ENCODE measurements around the gene CNNM1. TPM values are rescaled to one million over a fixed set of nuclear protein-coding genes. Genes with fewer than 3 reads are reported as not detected.

CNNM1 gene
- total and polyA plus RNA-seq, 12 donors = 0.01 to 0.24 (median 0.10) TPM; not detected in 4

GRCh38 chr10:99326871-99327270 lies 2.3 kb upstream of the CNNM1 start:
- Histone ChIP-seq H3K27ac (no peak overlapping the region), H3K27me3 (peaks cover 4 to 93% (median 74%) of the 10 kb centered on the region in 7 donors), H3K4me1 (peaks cover 0 to 19% (median 18%) of the 10 kb centered on the region in 9 donors), H3K36me3 (no peaks in the 10 kb centered on the region), H3K9me3 (no peaks in the 10 kb centered on the region), H3K4me3 (no peak overlapping the region)
- intact Hi-C loops (cut with DNase I) = no loop called here
- ATAC-seq (no peak), DNase-seq (no peak)
- no peak for TF ChIP-seq CTCF (IDR thresholded peaks at IDR 0.05)
- WGBS, 2 donors = 83 to 89% methylated on average over 5 of the region's 5 CpGs

- DNase-seq = no peak
- H3K9me3 ChIP-seq = no peaks in the 10 kb centered on the region
- 25 to 29% methylated on average over 23 of the region's 23 CpGs for WGBS, 2 donors
- intact Hi-C loops (cut with DNase I) = no loop called here
- H3K27me3 ChIP-seq = peaks cover 4 to 86% (median 73%) of the 10 kb centered on the region in 7 donors
- H3K27ac ChIP-seq = no peak overlapping the region
- no peak for TF ChIP-seq CTCF (IDR thresholded peaks at IDR 0.05)
- ATAC-seq = peak in 1 of 8 donors; percentile 62
- H3K4me3 ChIP-seq = peak overlapping the region; percentile 32 to 58 (median 44)
- H3K4me1 ChIP-seq = peaks cover 0 to 19% (median 18%) of the 10 kb centered on the region in 9 donors
- H3K36me3 ChIP-seq = no peaks in the 10 kb centered on the region
These were observed 415 bp upstream of the CNNM1 start for GRCh38 chr10:99328579-99329303.

- H3K4me3 ChIP-seq = peak overlapping the region; percentile 32 to 58 (median 44)
- WGBS, 2 donors = 0 to 2% methylated on average over 92 to 94 of the region's 94 CpGs
- H3K9me3 ChIP-seq = no peaks in the 10 kb centered on the region
- DNase-seq (peak in 1 of 2 donors; percentile 7), ATAC-seq (peak in 7 of 8 donors; percentile 36 to 57 (median 47))
- intact Hi-C loops (cut with DNase I) = no loop called here
- H3K4me1 ChIP-seq = peaks cover 0 to 19% (median 18%) of the 10 kb centered on the region in 9 donors
- H3K27ac ChIP-seq = no peak overlapping the region
- TF ChIP-seq CTCF (IDR thresholded peaks at IDR 0.05) = no peak
- H3K36me3 ChIP-seq = no peaks in the 10 kb centered on the region
- H3K27me3 ChIP-seq = peaks cover 4 to 86% (median 73%) of the 10 kb centered on the region in 7 donors
These were observed 594 bp downstream of the CNNM1 start for GRCh38 chr10:99329554-99330346.

- ATAC-seq (peak in 7 of 8 donors; percentile 26 to 74 (median 44)), DNase-seq (peak in 1 of 2 donors; percentile 27)
- WGBS, 2 donors = 17 to 20% methylated on average over 45 of the region's 45 CpGs
- H3K27ac ChIP-seq = no peak overlapping the region
- H3K27me3 ChIP-seq = peaks cover 4 to 84% (median 71%) of the 10 kb centered on the region in 7 donors
- no peaks in the 10 kb centered on the region for H3K36me3 ChIP-seq
- no peak for TF ChIP-seq CTCF (IDR thresholded peaks at IDR 0.05)
- peak overlapping the region; percentile 32 to 58 (median 44) for H3K4me3 ChIP-seq
- peaks cover 0 to 19% (median 18%) of the 10 kb centered on the region in 9 donors for H3K4me1 ChIP-seq
- no peaks in the 10 kb centered on the region for H3K9me3 ChIP-seq
- intact Hi-C loops (cut with DNase I) = no loop called here
These were observed 1.3 kb downstream of the CNNM1 start for GRCh38 chr10:99330347-99330924.
